ENCODE measurements around the gene KRTAP10-1.

- TF ChIP-seq POLR2A (IDR thresholded peaks at IDR 0.05; ENCODE audit: low read depth, low read length), result no peak
- TF ChIP-seq POLR2AphosphoS5 (IDR thresholded peaks at IDR 0.05; ENCODE audit: low read depth, low read length), result no peak
- TF ChIP-seq TAF1 (IDR thresholded peaks at IDR 0.05; ENCODE audit: low read depth, low read length), result no peak
- no peak for TF ChIP-seq POU2F2 (IDR thresholded peaks at IDR 0.05; ENCODE audit: low read depth, low read length)
- TF ChIP-seq SPI1 (IDR thresholded peaks at IDR 0.05; ENCODE audit: low read depth, low read length), result no peak
- TF ChIP-seq PAX5 (IDR thresholded peaks at IDR 0.05; ENCODE audit: insufficient read depth, low read length, severe bottlenecking), result no peak
Observed at GRCh38 chr21:44537930-44538911, 1.8 kb downstream of the KRTAP10-1 start.
